GM12878 (cell line): ENCODE results near the gene FGGY. TPM values are rescaled to one million over a fixed set of nuclear protein-coding genes. Genes with fewer than 3 reads are reported as not detected.

Experiments
- ATAC-seq: fragments of 200-7000 bp; cut with Tn5 transposase; 3 replicates; pipeline ENCODE4 v1.9.1; 2020; ENCODE audit warnings: mild to moderate bottlenecking, moderate library complexity
- BruUV-seq: library from RNA; stranded (reverse); fragments of 400-500 nt; replicated peaks from 2 replicates; lab custom pipeline; 2021; lab: Mats Ljungman, UMichigan
- CTCF ChIA-PET: fragments of 300-600 bp; sonication (Branson Sonifier 250); formaldehyde crosslinking; extraction: SDS; loops from one replicate; lab custom pipeline; 2021; ENCODE audit warnings: inconsistent platforms; lab: Yijun Ruan, JAX
- POLR2A ChIA-PET: fragments of 350-600 bp; formaldehyde crosslinking; extraction: SDS; loops from one replicate; lab custom pipeline; 2021; ENCODE audit warnings: inconsistent platforms; lab: Charles Lee
- RAD21 ChIA-PET: fragments of 300-600 bp; sonication (Branson Sonifier 250); formaldehyde crosslinking; loops from one replicate; lab custom pipeline; 2023; ENCODE audit warnings: antibody characterized with exemption; ENCODE audit not compliant: unreplicated experiment; lab: Charles Lee
- SMC1A ChIA-PET: fragments of 300-600 bp; sonication (Branson Sonifier 250); formaldehyde crosslinking; loops from one replicate; lab custom pipeline; 2023; ENCODE audit not compliant: unreplicated experiment, uncharacterized antibody; lab: Charles Lee
- DNase-seq: peaks from one replicate; pipeline ENCODE4 v3.0.0-alpha.2; 2011; ENCODE audit warnings: low read depth, low spot score
- FAIRE-seq: peaks from 3 replicates; lab custom pipeline; 2011; peaks lifted over from hg19 to GRCh38; lab: Jason Lieb, UNC
- H2AFZ ChIP-seq: 2 replicates; pipeline ENCODE4 v1.6.0; 2011; ENCODE audit warnings: low read depth, low read length, control low read depth; ENCODE audit not compliant: control insufficient read depth
- H3K27ac ChIP-seq: 2 replicates; pipeline ENCODE4 v1.5.1; 2011; ENCODE audit warnings: control low read depth; ENCODE audit not compliant: control insufficient read depth, insufficient read depth
- H3K27me3 ChIP-seq, 2 experiments: replicated peaks in 1 of 2; 2 replicates each; pipeline versions ENCODE4 v1.6.0 to v1.6.1; 2011; ENCODE audit warnings: low read length in 1 of 2; ENCODE audit not compliant: control insufficient read depth in 2 of 2, insufficient read depth in 2 of 2
- H3K36me3 ChIP-seq, 2 experiments: 2 replicates each; pipeline ENCODE4 v1.5.1; 2011; ENCODE audit warnings: low read length in 1 of 2; ENCODE audit not compliant: control insufficient read depth in 2 of 2, insufficient read depth in 2 of 2
- H3K4me1 ChIP-seq: 2 replicates; pipeline ENCODE4 v1.6.1; 2011; ENCODE audit warnings: mild to moderate bottlenecking, low read length, moderate library complexity, mixed read lengths; ENCODE audit not compliant: control insufficient read depth, insufficient read depth
- H3K4me2 ChIP-seq: 2 replicates; pipeline ENCODE4 v1.6.0; 2011; ENCODE audit warnings: control low read depth; ENCODE audit not compliant: control insufficient read depth, insufficient read depth
- H3K4me3 ChIP-seq: fragments of 200-600 bp; sonication (generic); 2 replicates; pipeline ENCODE4 v1.5.1; 2016
- H3K79me2 ChIP-seq: 2 replicates; pipeline ENCODE4 v1.6.0; 2011; ENCODE audit warnings: low read length; ENCODE audit not compliant: control insufficient read depth, insufficient read depth
- H3K9ac ChIP-seq: 2 replicates; pipeline ENCODE4 v1.8.0; 2011; ENCODE audit warnings: low read length, control low read depth, mixed read lengths; ENCODE audit not compliant: control insufficient read depth, insufficient read depth
- H3K9me3 ChIP-seq: replicated peaks from 3 replicates; pipeline ENCODE4 v1.5.1; 2011; ENCODE audit warnings: mild to moderate bottlenecking, low read length; ENCODE audit not compliant: control insufficient read depth, insufficient read depth
- H4K20me1 ChIP-seq: 2 replicates; pipeline ENCODE4 v1.6.0; 2011; ENCODE audit not compliant: control insufficient read depth, insufficient read depth
- BACH1 ChIP-seq: fragments of 450-650 bp; IDR thresholded peaks from 2 replicates; pipeline ENCODE4 v1.6.1; 2017; ENCODE audit warnings: mild to moderate bottlenecking, borderline replicate concordance
- GATAD2B ChIP-seq: fragments of 450-650 bp; conservative IDR thresholded peaks from 2 replicates; pipeline ENCODE4 v1.6.1; 2017; ENCODE audit warnings: low read depth, mild to moderate bottlenecking, moderate library complexity
- HCFC1 ChIP-seq: fragments of 150-350 bp; IDR thresholded peaks from 2 replicates; pipeline ENCODE4 v1.6.1; 2014; ENCODE audit warnings: low read length
- HDGF ChIP-seq: fragments of 450-650 bp; IDR thresholded peaks from 2 replicates; pipeline ENCODE4 v1.6.1; 2016; ENCODE audit warnings: antibody characterized with exemption
- IKZF1 ChIP-seq: fragments of 450-650 bp; conservative IDR thresholded peaks from 2 replicates; pipeline ENCODE4 v1.6.1; 2017; ENCODE audit warnings: antibody characterized with exemption, mild to moderate bottlenecking
- KDM1A ChIP-seq: fragments of 200-600 bp; sonication (generic); IDR thresholded peaks from 2 replicates; pipeline ENCODE4 v1.6.1; 2016; ENCODE audit warnings: borderline replicate concordance
- NR2C1 ChIP-seq: fragments of 450-650 bp; IDR thresholded peaks from 2 replicates; pipeline ENCODE4 v1.6.1; 2017; ENCODE audit warnings: antibody characterized with exemption, mild to moderate bottlenecking, moderate library complexity
- NR2C2 ChIP-seq: IDR thresholded peaks from 2 replicates; pipeline ENCODE4 v1.6.1; 2011; ENCODE audit warnings: borderline replicate concordance, low read depth; ENCODE audit not compliant: control insufficient read depth, insufficient read length
- PAX5 ChIP-seq: IDR thresholded peaks from 2 replicates; pipeline ENCODE4 v1.6.1; 2011; ENCODE audit warnings: low read depth, low read length, borderline replicate concordance
- PAX8 ChIP-seq: fragments of 450-650 bp; IDR thresholded peaks from 2 replicates; pipeline ENCODE4 v1.6.1; 2017; ENCODE audit warnings: mild to moderate bottlenecking, moderate library complexity
- POU2F2 ChIP-seq: IDR thresholded peaks from 3 replicates; pipeline ENCODE4 v1.6.1; 2011; ENCODE audit warnings: low read depth, mild to moderate bottlenecking, low read length, borderline replicate concordance
- RFX5 ChIP-seq: IDR thresholded peaks from 2 replicates; pipeline ENCODE4 v1.6.1; 2011; ENCODE audit warnings: low read depth, low read length, improper control_type of control experiment
- SMAD1 ChIP-seq: fragments of 450-650 bp; IDR thresholded peaks from 2 replicates; pipeline ENCODE4 v1.6.1; 2018; ENCODE audit warnings: mild to moderate bottlenecking, low read depth; ENCODE audit not compliant: partially characterized antibody
- TCF7 ChIP-seq: IDR thresholded peaks from 2 replicates; pipeline ENCODE4 v1.6.1; 2014; ENCODE audit warnings: antibody characterized with exemption, borderline replicate concordance
- WRNIP1 ChIP-seq: IDR thresholded peaks from 2 replicates; pipeline ENCODE4 v1.6.1; 2011; ENCODE audit warnings: low read depth, low read length, improper control_type of control experiment, borderline replicate concordance
- ZBTB40 ChIP-seq: fragments of 450-650 bp; IDR thresholded peaks from 2 replicates; pipeline ENCODE4 v1.6.1; 2016; ENCODE audit warnings: mild to moderate bottlenecking, moderate library complexity, borderline replicate concordance
- ZNF207 ChIP-seq: fragments of 450-650 bp; IDR thresholded peaks from 2 replicates; pipeline ENCODE4 v1.6.1; 2014; ENCODE audit warnings: antibody characterized with exemption, mild to moderate bottlenecking, borderline replicate concordance
- ZNF687 ChIP-seq: fragments of 450-650 bp; IDR thresholded peaks from 2 replicates; pipeline ENCODE4 v1.6.1; 2017; ENCODE audit warnings: mild to moderate bottlenecking, moderate library complexity
- WGBS: methylation state at CpG from one replicate; pipeline ENCODE4 v1.1.6; 2016; ENCODE audit warnings: low lambda C conversion rate; ENCODE audit not compliant: insufficient replicate concordance, insufficient coverage; ENCODE audit errors: missing lambda C conversion rate; 5-methylcytosine and 5-hydroxymethylcytosine counted together
- in situ Hi-C: fragments of 300-500 bp; cut with MboI; formaldehyde crosslinking; loops from 9 replicates; pipeline ENCODE4 v1.14.3; 2018; ENCODE audit warnings: mixed read lengths
- intact Hi-C: fragments of 100-400 bp; cut with micrococcal nuclease; formaldehyde crosslinking; loops from one replicate; pipeline ENCODE4 v1.14.2; 2022; ENCODE audit not compliant: unreplicated experiment
- polyA plus RNA-seq, 11 experiments: library from polyadenylated mRNA; depleted of rRNA in 4 of 11; unstranded in 6 of 11; stranded (reverse) in 5 of 11; fragments of >200 nt; fragmentation: Nextera tagmentation in 4 of 11; fragmentation: Illumina TruSeq in 1 of 11; extraction: Ambion mirVana in 4 of 11; extraction: Trizol in 1 of 11; gene quantifications; 1 replicate in 1 of 11; 2 replicates in 10 of 11; pipeline versions ENCODE4 v1.2.1 to v1.2.3, GENCODE V29; 2011 to 2016; ENCODE audit warnings: inconsistent platforms in 2 of 11, missing spikeins in 2 of 11, low read depth in 1 of 11
- total RNA-seq, 4 experiments: library from RNA; depleted of rRNA in 3 of 4; stranded (reverse); fragments of >200 nt in 3 of 4; fragmentation: Illumina TruSeq in 1 of 4; extraction: Trizol in 1 of 4; gene quantifications; 2 replicates each; pipeline versions ENCODE4 v1.2.1 to v1.2.3, GENCODE V29; 2013 to 2021

Gene FGGY
- total and polyA plus RNA-seq, 10 of the 15 experiments (the other 5 are each of a cell fraction or from before 2014, with no cell fraction given) = 6.2 to 11.9 (median 7.5) TPM

GRCh38 chr1:59500950-59501742 is 204.3 kb downstream of the FGGY start:
- DNase-seq (no peak), ATAC-seq (no peak), FAIRE-seq (no peak)
- ChIA-PET RAD21 (no interaction called here), SMC1A (no interaction called here), POLR2A (no interaction called here), CTCF (no interaction called here)
- Histone ChIP-seq H4K20me1 (no peaks in the 10 kb centered on the region), H3K4me2 (no peak overlapping the region), H3K79me2 (no peaks in the 10 kb centered on the region), H2AFZ (no peak overlapping the region), H3K9ac (no peak overlapping the region), H3K4me1 (no peaks in the 10 kb centered on the region)
- intact Hi-C loops = no loop called here
- BruUV-seq = no TSS peak
- WGBS = 22% methylated on average over 4 of the region's 4 CpGs
- in situ Hi-C loops = no loop called here
- TF ChIP-seq PAX8 = no peak
- no peak for TF ChIP-seq HDGF
- no peak for TF ChIP-seq SMAD1
- TF ChIP-seq BACH1 = no peak
- no peak for TF ChIP-seq GATAD2B
- TF ChIP-seq NR2C1 = no peak
- TF ChIP-seq HCFC1 = no peak
- TF ChIP-seq PAX5 = no peak
- no peak for TF ChIP-seq POU2F2
- no peak for TF ChIP-seq ZBTB40
- no peak for TF ChIP-seq NR2C2
- TF ChIP-seq RFX5 = no peak
- TF ChIP-seq ZNF207 = no peak
- no peak for TF ChIP-seq KDM1A
- no peak for TF ChIP-seq TCF7
- no peak for TF ChIP-seq IKZF1
- no peak for TF ChIP-seq WRNIP1
- TF ChIP-seq ZNF687 = no peak
- TF ChIP-seq, all 136 proteins: peak for 0
- no peaks in the 10 kb centered on the region; the same call in 2 of the 3 replicates for H3K9me3 ChIP-seq
- no peak overlapping the region for H3K4me3 ChIP-seq
- H3K27me3 ChIP-seq = no peaks in the 10 kb centered on the region
- H3K27ac ChIP-seq = no peak overlapping the region
- no peaks in the 10 kb centered on the region for H3K36me3 ChIP-seq
